GM21367 (cell line): ENCODE results near the gene MBTD1.

Experiments used
- ATAC-seq: cut with Tn5 transposase; IDR thresholded peaks from one replicate; pipeline ENCODE4 v1.9.1; 2021; ENCODE audit not compliant: unreplicated experiment

MBTD1 gene

DNA sequence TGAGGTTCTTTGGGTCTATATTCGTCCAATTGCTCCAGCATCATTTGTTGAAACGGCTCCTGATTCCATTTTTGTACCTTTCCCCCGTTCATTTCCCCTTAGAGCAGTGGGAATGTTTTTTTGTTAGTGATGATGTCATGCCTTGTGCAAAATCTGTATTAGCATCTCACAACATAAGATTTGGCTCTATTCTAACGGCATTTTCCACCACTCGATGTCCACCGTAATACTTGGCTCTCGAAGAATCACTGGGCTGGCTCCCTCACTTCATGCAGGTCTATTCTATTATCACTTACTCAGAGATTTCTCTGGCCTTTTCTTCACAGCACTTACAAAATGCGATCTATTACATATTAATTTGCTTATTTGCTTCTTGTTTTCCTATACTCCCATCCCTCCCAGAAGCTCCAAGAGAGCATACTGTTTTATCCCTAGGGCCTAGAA is 107.1 kb downstream of the MBTD1 start:
- no peak for ATAC-seq

DNA sequence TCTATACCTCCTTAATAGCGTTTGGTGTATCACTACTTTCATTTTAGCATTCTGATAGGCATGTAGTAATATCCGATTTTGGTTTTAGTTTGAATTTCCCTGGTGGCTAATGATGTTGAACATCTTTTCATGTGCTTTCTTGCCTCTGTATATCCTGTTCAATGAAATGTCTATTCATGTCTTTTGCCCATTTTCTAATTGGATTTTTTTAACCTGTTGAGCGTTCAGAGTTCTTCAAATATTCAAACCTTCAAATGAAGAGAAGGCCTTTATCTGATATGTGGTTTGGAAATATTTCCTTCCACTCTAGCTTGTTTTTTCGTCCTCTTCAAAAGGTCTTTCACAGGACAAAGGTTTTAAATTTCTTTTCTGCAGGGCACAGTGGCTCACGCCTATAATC is 108.9 kb downstream of the MBTD1 start:
- no peak for ATAC-seq

GRCh38 chr17:51149163-51149562 is 110.7 kb downstream of the MBTD1 start:
- no peak for ATAC-seq

DNA sequence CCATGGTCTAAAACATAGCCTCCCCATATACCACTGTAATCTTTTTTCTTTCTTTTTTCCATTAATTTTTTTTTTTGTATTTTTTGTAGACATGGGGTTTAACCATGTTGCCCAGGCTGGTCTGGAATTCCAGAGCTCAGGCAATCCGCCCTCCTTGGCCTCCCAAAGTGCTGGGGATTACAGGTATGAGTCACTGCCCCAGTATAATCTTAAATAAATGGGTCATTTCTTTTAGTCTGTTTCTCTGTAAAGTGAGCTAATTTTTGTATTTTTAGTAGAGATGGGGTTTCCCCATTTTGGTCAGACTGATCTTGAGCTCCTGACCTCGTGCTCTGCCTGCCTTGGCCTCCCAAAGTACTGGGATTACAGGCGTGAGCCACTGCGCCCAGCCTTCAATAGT is 112.2 kb downstream of the MBTD1 start:
- no peak for ATAC-seq

GRCh38 chr17:51144266-51145022 is 115.4 kb downstream of the MBTD1 start:
- no peak for ATAC-seq

DNA sequence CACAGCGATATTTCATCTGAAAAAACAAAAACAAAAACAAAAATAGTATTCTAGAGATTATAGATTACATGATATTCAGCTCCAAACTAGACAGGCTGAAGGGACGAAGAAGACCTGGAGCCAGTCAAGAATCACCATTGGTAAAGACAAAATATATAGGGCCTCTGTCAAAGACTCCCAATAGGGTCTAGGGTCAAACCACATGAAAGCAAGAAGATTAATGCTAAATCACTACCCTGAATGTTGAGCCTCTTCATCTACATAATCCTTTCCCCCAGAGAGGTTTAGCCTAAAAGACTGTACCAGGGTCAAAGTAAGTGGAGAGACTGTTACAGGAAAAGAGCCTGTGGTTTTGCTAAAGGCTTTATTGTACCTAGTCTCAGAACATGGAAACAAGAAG is 117.3 kb downstream of the MBTD1 start:
- ATAC-seq = no peak

DNA sequence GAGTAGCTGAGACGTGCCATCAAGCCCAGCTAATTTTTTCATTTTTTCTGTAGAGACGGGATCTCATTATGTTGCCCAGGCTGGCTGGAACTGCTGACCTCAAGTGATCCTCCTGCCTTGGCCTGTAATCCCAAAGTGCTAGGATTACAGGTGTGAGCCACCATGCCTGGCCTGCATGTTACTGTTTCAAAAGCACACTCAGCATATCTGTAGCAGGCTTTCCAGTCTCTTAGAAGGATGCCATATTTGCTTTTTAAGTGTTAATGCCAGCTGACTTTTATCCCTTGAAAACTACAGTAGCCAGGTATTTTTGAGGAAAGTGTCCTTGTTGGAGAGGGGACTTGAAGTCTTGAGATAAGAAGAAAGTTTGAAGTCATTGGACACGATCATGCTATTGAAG is 123.9 kb downstream of the MBTD1 start:
- ATAC-seq = no peak

GRCh38 chr17:51133365-51133764 is 126.5 kb downstream of the MBTD1 start:
- no peak for ATAC-seq

DNA sequence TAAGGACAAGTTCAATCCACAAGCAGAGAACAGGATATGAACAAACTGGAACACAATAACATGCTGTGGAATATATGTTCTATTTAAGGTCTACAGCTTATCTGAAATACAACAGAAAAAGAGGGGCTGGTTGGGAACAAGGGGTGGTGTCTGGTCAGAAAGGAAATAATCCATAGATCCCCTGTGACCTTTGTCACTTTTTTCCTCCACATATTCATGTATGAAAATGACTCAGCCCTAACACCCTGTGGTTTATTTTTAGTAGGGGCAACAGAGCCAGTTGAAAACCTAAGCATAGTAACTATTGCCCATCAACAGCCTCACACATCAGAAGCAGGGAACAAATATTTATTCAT is 126.9 kb downstream of the MBTD1 start:
- peak; percentile 60 for ATAC-seq

GRCh38 chr17:51128076-51128475 is 131.8 kb downstream of the MBTD1 start:
- ATAC-seq = no peak
